ENCODE results near the gene C1orf87. TPM values are rescaled to one million over a fixed set of nuclear protein-coding genes. Genes with fewer than 3 reads are reported as not detected.
A peak's percentile ranks its signal among the peaks of the same experiment; 100 is the strongest.

The C1orf87 gene, protein sequence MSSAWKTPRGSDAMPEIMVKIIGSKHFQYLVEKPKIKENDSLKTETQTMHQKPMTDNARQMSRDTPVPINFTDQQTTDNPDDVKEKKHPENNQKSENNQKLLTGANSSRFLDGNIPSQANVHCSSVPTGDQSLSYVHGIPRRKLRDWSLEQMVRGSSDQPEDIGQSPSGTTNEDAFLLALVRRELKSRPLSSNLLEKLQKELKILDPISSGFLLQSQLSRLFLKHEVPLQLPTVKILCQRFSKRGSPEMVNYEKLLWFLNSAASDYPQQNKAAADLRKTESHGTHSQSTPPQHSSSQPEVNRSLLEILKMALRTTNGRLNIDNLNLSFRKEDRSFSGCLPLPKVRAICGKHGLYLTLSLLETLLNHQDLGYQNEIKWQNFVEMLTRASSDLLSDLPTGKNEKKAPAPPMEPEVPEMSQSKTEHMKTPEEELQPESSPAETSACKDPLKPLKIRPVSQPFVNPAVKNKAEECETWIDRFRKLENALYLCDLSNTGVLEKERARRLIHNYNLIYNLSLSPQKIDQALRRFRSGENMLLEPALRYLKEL
- not detected for polyA plus RNA-seq (2013)

DNA sequence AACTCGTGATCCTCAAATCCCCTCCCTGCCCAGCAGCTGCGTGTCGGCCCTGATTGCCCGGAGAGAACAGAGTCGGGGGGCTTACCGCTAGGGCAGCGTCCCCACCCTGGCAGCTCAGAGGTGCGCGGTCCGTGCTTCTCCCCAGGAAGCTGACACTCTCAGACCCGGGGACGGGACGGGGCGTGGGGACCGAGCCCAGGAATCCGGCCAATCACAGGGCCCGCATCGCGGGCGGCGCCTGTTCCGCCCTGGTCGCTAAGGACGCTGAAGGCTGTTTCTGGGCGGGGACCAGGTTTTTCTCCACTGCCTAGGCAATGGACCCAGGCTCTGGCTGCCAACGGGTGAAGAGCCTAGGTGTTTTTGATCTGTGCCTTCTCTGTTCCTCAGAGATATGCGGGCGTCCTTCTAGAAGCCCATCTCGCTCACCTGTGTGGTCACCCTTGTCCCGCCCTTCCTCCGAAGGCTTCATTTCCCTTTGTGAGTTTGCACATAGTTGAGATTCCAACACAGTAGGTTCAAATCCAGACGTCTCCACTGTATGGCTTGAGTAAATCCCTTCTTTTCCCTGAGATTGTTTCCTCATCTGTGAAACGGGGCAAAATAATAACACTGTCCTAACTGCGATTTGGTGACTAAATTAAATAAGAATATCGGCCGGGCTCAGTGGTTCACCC, at the start of gene C1orf87:
Gene C1orf87 (minus strand): TSS at position 166 of the 674 bp plus-strand sequence. CDS start 1,127 bp downstream, outside the sequence.
- DNase-seq: no peak
- Histone ChIP-seq H3K27me3 (replicated peaks in 2 of 5; ENCODE audit: control insufficient read depth in 4 of 5, insufficient read depth in 5 of 5, low read length in 4 of 5) (peaks cover 6 to 39% (median 21%) of the 10 kb centered on the region in 5 experiments), H3K36me3 (ENCODE audit: control insufficient read depth in 4 of 4, insufficient read depth in 4 of 4, low read length in 3 of 4) (no peaks in the 10 kb centered on the region), H3K27ac (ENCODE audit: insufficient read depth in 1 of 2, low read depth in 1 of 2, low read length in 2 of 2, poor library complexity in 1 of 2, severe bottlenecking in 2 of 2) (no peak within 1 kb of the TSS), H3K9me3 (ENCODE audit: control extremely low read depth in 1 of 5, control insufficient read depth in 4 of 5, insufficient read depth in 2 of 5, low read depth in 1 of 5, low read length in 4 of 5) (peaks cover 0 to 5% (median 2%) of the 10 kb centered on the region in 5 experiments), H3K4me3 (ENCODE audit: control insufficient read depth in 1 of 7, extremely low read depth in 1 of 7, insufficient read depth in 4 of 7, low read depth in 2 of 7, low read length in 6 of 7) (peak within 1 kb of the TSS in 1 of 7 experiments; percentile 25), H3K4me1 (ENCODE audit: control extremely low read depth in 1 of 4, control insufficient read depth in 4 of 4, insufficient read depth in 4 of 4, low read length in 3 of 4) (peaks cover 0 to 6% (median 2%) of the 10 kb centered on the region in 4 experiments)
- WGBS (ENCODE audit: insufficient coverage): 24% methylated on average over 36 of the region's 36 CpGs
- POLR2A ChIA-PET: no interaction called here
- CTCF ChIA-PET: no interaction called here

DNA sequence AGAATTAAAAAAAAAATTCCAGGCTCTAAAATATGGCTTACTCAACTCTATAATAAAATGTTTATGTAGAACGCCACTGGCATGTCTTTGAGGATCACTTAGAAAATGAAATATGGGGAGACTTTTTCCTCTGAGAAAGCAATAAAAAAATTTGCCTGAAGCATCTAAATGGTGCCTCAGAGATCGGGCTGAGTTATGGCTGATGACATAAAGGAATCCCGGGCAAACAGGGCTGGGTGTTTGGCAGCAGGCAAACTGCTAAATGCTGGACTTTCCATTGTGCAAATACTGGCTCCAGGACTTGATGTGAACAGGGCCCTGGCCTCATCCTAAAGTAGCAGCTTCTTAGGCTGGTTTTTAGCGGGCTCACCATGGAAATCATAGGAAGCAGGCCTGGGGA, 44.5 kb upstream of the C1orf87 start:
- Histone ChIP-seq H3K36me3 (ENCODE audit: control insufficient read depth in 4 of 4, insufficient read depth in 4 of 4, low read length in 3 of 4) (no peaks in the 10 kb centered on the region), H3K9me3 (ENCODE audit: control extremely low read depth in 1 of 5, control insufficient read depth in 4 of 5, insufficient read depth in 2 of 5, low read depth in 1 of 5, low read length in 4 of 5) (no peaks in the 10 kb centered on the region), H3K27me3 (replicated peaks in 2 of 5; ENCODE audit: control insufficient read depth in 4 of 5, insufficient read depth in 5 of 5, low read length in 4 of 5) (no peaks in the 10 kb centered on the region), H3K27ac (ENCODE audit: insufficient read depth in 1 of 2, low read depth in 1 of 2, low read length in 2 of 2, poor library complexity in 1 of 2, severe bottlenecking in 2 of 2) (no peak overlapping the region), H3K4me1 (ENCODE audit: control extremely low read depth in 1 of 4, control insufficient read depth in 4 of 4, insufficient read depth in 4 of 4, low read length in 3 of 4) (no peaks in the 10 kb centered on the region), H3K4me3 (ENCODE audit: control insufficient read depth in 1 of 7, extremely low read depth in 1 of 7, insufficient read depth in 4 of 7, low read depth in 2 of 7, low read length in 6 of 7) (no peak overlapping the region)
- ChIA-PET CTCF (no interaction called here), POLR2A (no interaction called here)
- DNase-seq: no peak
- whole genome bisulfite sequencing (ENCODE audit: insufficient coverage): 94% methylated on average over 4 of the region's 4 CpGs

DNA sequence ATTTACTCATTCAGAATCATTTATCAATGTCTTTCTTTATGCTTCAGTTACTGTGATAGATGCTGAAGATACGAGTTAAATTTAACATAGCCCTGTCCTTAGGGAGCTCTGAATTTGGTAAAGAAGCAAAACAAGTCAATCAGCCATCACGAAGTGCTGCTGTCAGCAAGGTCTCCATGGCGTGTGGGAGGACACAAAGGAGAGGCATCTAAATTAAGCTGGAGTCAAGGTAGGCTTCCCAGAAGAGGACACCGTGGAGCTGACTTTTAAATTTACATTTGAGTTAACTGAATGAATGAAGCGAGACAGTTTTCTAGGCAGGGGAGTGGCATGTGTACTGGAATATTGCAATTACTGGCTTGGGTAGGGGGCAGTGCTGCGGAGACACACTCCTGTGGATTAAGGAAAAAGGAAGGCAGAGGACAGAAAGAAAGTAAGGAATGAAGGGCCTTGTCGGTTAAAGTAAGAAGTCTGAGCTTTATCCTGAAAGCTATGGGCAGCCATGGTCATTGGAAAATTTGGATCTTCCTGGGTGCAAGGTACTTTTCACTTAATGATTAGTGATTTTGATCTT, 41.3 kb upstream of the C1orf87 start:
- POLR2A ChIA-PET: no interaction called here
- Histone ChIP-seq H3K27me3 (replicated peaks in 2 of 5; ENCODE audit: control insufficient read depth in 4 of 5, insufficient read depth in 5 of 5, low read length in 4 of 5) (no peaks in the 10 kb centered on the region), H3K36me3 (ENCODE audit: control insufficient read depth in 4 of 4, insufficient read depth in 4 of 4, low read length in 3 of 4) (no peaks in the 10 kb centered on the region), H3K27ac (ENCODE audit: insufficient read depth in 1 of 2, low read depth in 1 of 2, low read length in 2 of 2, poor library complexity in 1 of 2, severe bottlenecking in 2 of 2) (no peak overlapping the region), H3K4me3 (ENCODE audit: control insufficient read depth in 1 of 7, extremely low read depth in 1 of 7, insufficient read depth in 4 of 7, low read depth in 2 of 7, low read length in 6 of 7) (no peak overlapping the region), H3K4me1 (ENCODE audit: control extremely low read depth in 1 of 4, control insufficient read depth in 4 of 4, insufficient read depth in 4 of 4, low read length in 3 of 4) (peaks cover 0 to 1% (median 0%) of the 10 kb centered on the region in 4 experiments), H3K9me3 (ENCODE audit: control extremely low read depth in 1 of 5, control insufficient read depth in 4 of 5, insufficient read depth in 2 of 5, low read depth in 1 of 5, low read length in 4 of 5) (no peaks in the 10 kb centered on the region)
- DNase-seq: no peak
- CTCF ChIA-PET: interaction anchor here (0.8 kb wide), 1 partner anchor 13 kb away, joined by 3 read pairs; no protein-coding TSS in a partner anchor
- 96% methylated on average over 7 of the region's 7 CpGs for WGBS (ENCODE audit: insufficient coverage)

DNA sequence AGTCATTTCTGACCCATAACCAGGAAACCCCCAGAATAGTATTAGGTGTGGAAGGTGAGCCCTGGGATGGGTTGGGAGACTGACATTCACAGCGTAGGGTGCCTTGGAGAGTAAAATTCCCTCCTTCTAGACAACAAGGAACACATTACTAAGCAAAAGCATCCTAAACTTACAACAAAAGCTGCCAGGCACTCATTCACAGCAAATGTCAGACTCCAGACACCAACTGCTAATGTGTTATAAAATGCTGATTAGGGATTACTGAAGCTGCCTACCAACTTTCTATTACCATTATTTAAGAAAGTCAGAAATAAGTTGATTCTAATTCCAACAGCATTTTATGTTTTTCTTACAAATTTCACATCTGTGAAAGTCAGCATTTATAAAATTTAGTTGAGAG, 40.0 kb upstream of the C1orf87 start:
- no peaks in the 10 kb centered on the region for H3K36me3 ChIP-seq (ENCODE audit: control insufficient read depth in 4 of 4, insufficient read depth in 4 of 4, low read length in 3 of 4)
- no CpG with 5 or more reads among the region's 1 CpG for WGBS (ENCODE audit: insufficient coverage)
- DNase-seq: no peak
- H3K27ac ChIP-seq (ENCODE audit: insufficient read depth in 1 of 2, low read depth in 1 of 2, low read length in 2 of 2, poor library complexity in 1 of 2, severe bottlenecking in 2 of 2): no peak overlapping the region
- H3K27me3 ChIP-seq (replicated peaks in 2 of 5; ENCODE audit: control insufficient read depth in 4 of 5, insufficient read depth in 5 of 5, low read length in 4 of 5): no peaks in the 10 kb centered on the region
- ChIA-PET POLR2A (no interaction called here), CTCF (interaction anchor here (1.3 kb wide), 1 partner anchor 22 kb away, joined by 3 read pairs; no protein-coding TSS in a partner anchor)
- H3K4me1 ChIP-seq (ENCODE audit: control extremely low read depth in 1 of 4, control insufficient read depth in 4 of 4, insufficient read depth in 4 of 4, low read length in 3 of 4): peaks cover 0 to 1% (median 0%) of the 10 kb centered on the region in 4 experiments
- H3K9me3 ChIP-seq (ENCODE audit: control extremely low read depth in 1 of 5, control insufficient read depth in 4 of 5, insufficient read depth in 2 of 5, low read depth in 1 of 5, low read length in 4 of 5): no peaks in the 10 kb centered on the region
- no peak overlapping the region for H3K4me3 ChIP-seq (ENCODE audit: control insufficient read depth in 1 of 7, extremely low read depth in 1 of 7, insufficient read depth in 4 of 7, low read depth in 2 of 7, low read length in 6 of 7)

DNA sequence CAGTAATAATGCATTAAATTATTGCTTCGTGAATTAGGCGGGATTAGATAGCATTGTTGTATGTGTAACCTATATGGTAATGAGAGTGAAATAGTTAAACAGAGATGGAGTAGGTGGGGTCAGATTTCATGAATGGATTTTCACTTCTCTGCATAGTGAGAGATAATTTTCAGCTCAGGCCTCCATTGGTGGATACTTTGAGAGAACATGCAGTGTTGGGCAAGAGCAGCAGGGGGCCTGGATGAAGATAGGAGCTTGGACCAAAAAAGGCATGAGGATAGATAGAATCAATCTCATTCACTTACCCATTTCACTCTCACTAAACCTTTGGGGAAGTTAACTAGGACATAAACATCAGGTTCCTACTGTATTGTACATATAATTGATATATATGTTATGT, 39.5 kb upstream of the C1orf87 start:
- WGBS (ENCODE audit: insufficient coverage): no CpG with 5 or more reads among the region's 2 CpGs
- ChIA-PET POLR2A (no interaction called here), CTCF (interaction anchor here (1.3 kb wide), 1 partner anchor 22 kb away, joined by 3 read pairs; no protein-coding TSS in a partner anchor)
- Histone ChIP-seq H3K9me3 (ENCODE audit: control extremely low read depth in 1 of 5, control insufficient read depth in 4 of 5, insufficient read depth in 2 of 5, low read depth in 1 of 5, low read length in 4 of 5) (no peaks in the 10 kb centered on the region), H3K4me1 (ENCODE audit: control extremely low read depth in 1 of 4, control insufficient read depth in 4 of 4, insufficient read depth in 4 of 4, low read length in 3 of 4) (peaks cover 0 to 1% (median 0%) of the 10 kb centered on the region in 4 experiments), H3K36me3 (ENCODE audit: control insufficient read depth in 4 of 4, insufficient read depth in 4 of 4, low read length in 3 of 4) (no peaks in the 10 kb centered on the region), H3K4me3 (ENCODE audit: control insufficient read depth in 1 of 7, extremely low read depth in 1 of 7, insufficient read depth in 4 of 7, low read depth in 2 of 7, low read length in 6 of 7) (no peak overlapping the region), H3K27ac (ENCODE audit: insufficient read depth in 1 of 2, low read depth in 1 of 2, low read length in 2 of 2, poor library complexity in 1 of 2, severe bottlenecking in 2 of 2) (no peak overlapping the region), H3K27me3 (replicated peaks in 2 of 5; ENCODE audit: control insufficient read depth in 4 of 5, insufficient read depth in 5 of 5, low read length in 4 of 5) (no peaks in the 10 kb centered on the region)
- no peak for DNase-seq

DNA sequence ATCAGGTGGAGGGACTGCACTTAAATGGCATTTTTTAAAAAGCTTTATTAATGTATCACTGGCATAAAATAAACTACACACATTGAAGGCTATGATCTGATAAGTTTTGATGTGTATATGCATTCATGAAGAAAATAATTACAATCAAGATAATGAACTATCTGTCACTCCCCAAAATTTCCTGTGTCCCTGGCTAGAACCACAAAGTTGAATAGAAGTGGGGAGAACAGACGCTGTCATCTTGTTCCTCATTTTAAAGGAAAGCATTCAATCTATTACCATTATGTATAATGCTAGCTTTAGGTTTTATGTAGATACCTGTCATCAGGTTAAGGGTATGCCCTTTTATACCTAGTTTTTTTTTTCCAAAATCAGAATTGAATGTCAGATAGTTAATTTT, 38.1 kb upstream of the C1orf87 start:
- ChIA-PET POLR2A (no interaction called here), CTCF (interaction anchor here (0.5 to 1.5 kb wide), 3 partner anchors 9 to 561 kb away, joined by 3 to 4 read pairs (median 3); no protein-coding TSS in a partner anchor)
- Histone ChIP-seq H3K36me3 (ENCODE audit: control insufficient read depth in 4 of 4, insufficient read depth in 4 of 4, low read length in 3 of 4) (no peaks in the 10 kb centered on the region), H3K4me3 (ENCODE audit: control insufficient read depth in 1 of 7, extremely low read depth in 1 of 7, insufficient read depth in 4 of 7, low read depth in 2 of 7, low read length in 6 of 7) (no peak overlapping the region), H3K27ac (ENCODE audit: insufficient read depth in 1 of 2, low read depth in 1 of 2, low read length in 2 of 2, poor library complexity in 1 of 2, severe bottlenecking in 2 of 2) (no peak overlapping the region), H3K27me3 (replicated peaks in 2 of 5; ENCODE audit: control insufficient read depth in 4 of 5, insufficient read depth in 5 of 5, low read length in 4 of 5) (no peaks in the 10 kb centered on the region), H3K4me1 (ENCODE audit: control extremely low read depth in 1 of 4, control insufficient read depth in 4 of 4, insufficient read depth in 4 of 4, low read length in 3 of 4) (peaks cover 0 to 1% (median 0%) of the 10 kb centered on the region in 4 experiments), H3K9me3 (ENCODE audit: control extremely low read depth in 1 of 5, control insufficient read depth in 4 of 5, insufficient read depth in 2 of 5, low read depth in 1 of 5, low read length in 4 of 5) (no peaks in the 10 kb centered on the region)
- no CpG with 5 or more reads among the region's 1 CpG for WGBS (ENCODE audit: insufficient coverage)
- DNase-seq: peak; percentile 17 to 73 (median 53)
